GM12878 (cell line): ENCODE results near the gene TCF7L1. TPM values are rescaled to one million over a fixed set of nuclear protein-coding genes. Genes with fewer than 3 reads are reported as not detected.

Experiments
- ATAC-seq: fragments of 200-7000 bp; cut with Tn5 transposase; 3 replicates; pipeline ENCODE4 v1.9.1; 2020; ENCODE audit warnings: mild to moderate bottlenecking, moderate library complexity
- BruUV-seq: library from RNA; stranded (reverse); fragments of 400-500 nt; replicated peaks from 2 replicates; lab custom pipeline; 2021; lab: Mats Ljungman, UMichigan
- CTCF ChIA-PET: fragments of 300-600 bp; sonication (Branson Sonifier 250); formaldehyde crosslinking; extraction: SDS; loops from one replicate; lab custom pipeline; 2021; ENCODE audit warnings: inconsistent platforms; lab: Yijun Ruan, JAX
- POLR2A ChIA-PET: fragments of 350-600 bp; formaldehyde crosslinking; extraction: SDS; loops from one replicate; lab custom pipeline; 2021; ENCODE audit warnings: inconsistent platforms; lab: Charles Lee
- RAD21 ChIA-PET: fragments of 300-600 bp; sonication (Branson Sonifier 250); formaldehyde crosslinking; loops from one replicate; lab custom pipeline; 2023; ENCODE audit warnings: antibody characterized with exemption; ENCODE audit not compliant: unreplicated experiment; lab: Charles Lee
- SMC1A ChIA-PET: fragments of 300-600 bp; sonication (Branson Sonifier 250); formaldehyde crosslinking; loops from one replicate; lab custom pipeline; 2023; ENCODE audit not compliant: unreplicated experiment, uncharacterized antibody; lab: Charles Lee
- DNase-seq: peaks from one replicate; pipeline ENCODE4 v3.0.0-alpha.2; 2011; ENCODE audit warnings: low read depth, low spot score
- FAIRE-seq: peaks from 3 replicates; lab custom pipeline; 2011; peaks lifted over from hg19 to GRCh38; lab: Jason Lieb, UNC
- H2AFZ ChIP-seq: 2 replicates; pipeline ENCODE4 v1.6.0; 2011; ENCODE audit warnings: low read depth, low read length, control low read depth; ENCODE audit not compliant: control insufficient read depth
- H3K27ac ChIP-seq: 2 replicates; pipeline ENCODE4 v1.5.1; 2011; ENCODE audit warnings: control low read depth; ENCODE audit not compliant: control insufficient read depth, insufficient read depth
- H3K27me3 ChIP-seq, 2 experiments: replicated peaks in 1 of 2; 2 replicates each; pipeline versions ENCODE4 v1.6.0 to v1.6.1; 2011; ENCODE audit warnings: low read length in 1 of 2; ENCODE audit not compliant: control insufficient read depth in 2 of 2, insufficient read depth in 2 of 2
- H3K36me3 ChIP-seq, 2 experiments: 2 replicates each; pipeline ENCODE4 v1.5.1; 2011; ENCODE audit warnings: low read length in 1 of 2; ENCODE audit not compliant: control insufficient read depth in 2 of 2, insufficient read depth in 2 of 2
- H3K4me1 ChIP-seq: 2 replicates; pipeline ENCODE4 v1.6.1; 2011; ENCODE audit warnings: mild to moderate bottlenecking, low read length, moderate library complexity, mixed read lengths; ENCODE audit not compliant: control insufficient read depth, insufficient read depth
- H3K4me2 ChIP-seq: 2 replicates; pipeline ENCODE4 v1.6.0; 2011; ENCODE audit warnings: control low read depth; ENCODE audit not compliant: control insufficient read depth, insufficient read depth
- H3K4me3 ChIP-seq: fragments of 200-600 bp; sonication (generic); 2 replicates; pipeline ENCODE4 v1.5.1; 2016
- H3K79me2 ChIP-seq: 2 replicates; pipeline ENCODE4 v1.6.0; 2011; ENCODE audit warnings: low read length; ENCODE audit not compliant: control insufficient read depth, insufficient read depth
- H3K9ac ChIP-seq: 2 replicates; pipeline ENCODE4 v1.8.0; 2011; ENCODE audit warnings: low read length, control low read depth, mixed read lengths; ENCODE audit not compliant: control insufficient read depth, insufficient read depth
- H3K9me3 ChIP-seq: replicated peaks from 3 replicates; pipeline ENCODE4 v1.5.1; 2011; ENCODE audit warnings: mild to moderate bottlenecking, low read length; ENCODE audit not compliant: control insufficient read depth, insufficient read depth
- H4K20me1 ChIP-seq: 2 replicates; pipeline ENCODE4 v1.6.0; 2011; ENCODE audit not compliant: control insufficient read depth, insufficient read depth
- CHD4 ChIP-seq: fragments of 200-600 bp; sonication (generic); IDR thresholded peaks from 2 replicates; pipeline ENCODE4 v1.6.1; 2016; ENCODE audit warnings: mild to moderate bottlenecking
- IKZF2 ChIP-seq, 2 experiments: fragments of 450-650 bp; IDR thresholded peaks; 2 replicates each; pipeline ENCODE4 v1.6.1; 2017; ENCODE audit warnings: mild to moderate bottlenecking in 2 of 2, moderate library complexity in 2 of 2
- LARP7 ChIP-seq: fragments of 450-650 bp; IDR thresholded peaks from 2 replicates; pipeline ENCODE4 v1.6.1; 2017; ENCODE audit warnings: mild to moderate bottlenecking
- NBN ChIP-seq: fragments of 450-650 bp; IDR thresholded peaks from 2 replicates; pipeline ENCODE4 v1.6.1; 2016
- NFYA ChIP-seq: IDR thresholded peaks from 2 replicates; pipeline ENCODE4 v1.6.1; 2011; ENCODE audit warnings: low read depth, mild to moderate bottlenecking, low read length, improper control_type of control experiment, borderline replicate concordance
- WGBS: methylation state at CpG from one replicate; pipeline ENCODE4 v1.1.6; 2016; ENCODE audit warnings: low lambda C conversion rate; ENCODE audit not compliant: insufficient replicate concordance, insufficient coverage; ENCODE audit errors: missing lambda C conversion rate; 5-methylcytosine and 5-hydroxymethylcytosine counted together
- in situ Hi-C: fragments of 300-500 bp; cut with MboI; formaldehyde crosslinking; loops from 9 replicates; pipeline ENCODE4 v1.14.3; 2018; ENCODE audit warnings: mixed read lengths
- intact Hi-C: fragments of 100-400 bp; cut with micrococcal nuclease; formaldehyde crosslinking; loops from one replicate; pipeline ENCODE4 v1.14.2; 2022; ENCODE audit not compliant: unreplicated experiment
- polyA plus RNA-seq, 11 experiments: library from polyadenylated mRNA; depleted of rRNA in 4 of 11; unstranded in 6 of 11; stranded (reverse) in 5 of 11; fragments of >200 nt; fragmentation: Nextera tagmentation in 4 of 11; fragmentation: Illumina TruSeq in 1 of 11; extraction: Ambion mirVana in 4 of 11; extraction: Trizol in 1 of 11; gene quantifications; 1 replicate in 1 of 11; 2 replicates in 10 of 11; pipeline versions ENCODE4 v1.2.1 to v1.2.3, GENCODE V29; 2011 to 2016; ENCODE audit warnings: inconsistent platforms in 2 of 11, missing spikeins in 2 of 11, low read depth in 1 of 11
- total RNA-seq, 4 experiments: library from RNA; depleted of rRNA in 3 of 4; stranded (reverse); fragments of >200 nt in 3 of 4; fragmentation: Illumina TruSeq in 1 of 4; extraction: Trizol in 1 of 4; gene quantifications; 2 replicates each; pipeline versions ENCODE4 v1.2.1 to v1.2.3, GENCODE V29; 2013 to 2021
- TF ChIP-seq, protein P1 (sequence below): IDR thresholded peaks from 2 replicates; pipeline ENCODE4 v1.6.1; 2012; ENCODE audit warnings: mild to moderate bottlenecking, low read depth, low read length
- TF ChIP-seq, protein P2 (sequence below): IDR thresholded peaks from 2 replicates; pipeline ENCODE4 v1.6.1; 2011; ENCODE audit warnings: borderline replicate concordance, low read depth, mild to moderate bottlenecking, moderate library complexity, low read length; ENCODE audit not compliant: insufficient read depth, poor library complexity, severe bottlenecking
- TF ChIP-seq, protein P3 (sequence below): fragments of 450-650 bp; IDR thresholded peaks from 2 replicates; pipeline ENCODE4 v1.6.1; 2016; ENCODE audit warnings: mild to moderate bottlenecking

TCF7L1 gene
- total and polyA plus RNA-seq, 10 of the 15 experiments (the other 5 are each of a cell fraction or from before 2014, with no cell fraction given): 0.03 to 0.11 (median 0.10) TPM; not detected in 7

DNA sequence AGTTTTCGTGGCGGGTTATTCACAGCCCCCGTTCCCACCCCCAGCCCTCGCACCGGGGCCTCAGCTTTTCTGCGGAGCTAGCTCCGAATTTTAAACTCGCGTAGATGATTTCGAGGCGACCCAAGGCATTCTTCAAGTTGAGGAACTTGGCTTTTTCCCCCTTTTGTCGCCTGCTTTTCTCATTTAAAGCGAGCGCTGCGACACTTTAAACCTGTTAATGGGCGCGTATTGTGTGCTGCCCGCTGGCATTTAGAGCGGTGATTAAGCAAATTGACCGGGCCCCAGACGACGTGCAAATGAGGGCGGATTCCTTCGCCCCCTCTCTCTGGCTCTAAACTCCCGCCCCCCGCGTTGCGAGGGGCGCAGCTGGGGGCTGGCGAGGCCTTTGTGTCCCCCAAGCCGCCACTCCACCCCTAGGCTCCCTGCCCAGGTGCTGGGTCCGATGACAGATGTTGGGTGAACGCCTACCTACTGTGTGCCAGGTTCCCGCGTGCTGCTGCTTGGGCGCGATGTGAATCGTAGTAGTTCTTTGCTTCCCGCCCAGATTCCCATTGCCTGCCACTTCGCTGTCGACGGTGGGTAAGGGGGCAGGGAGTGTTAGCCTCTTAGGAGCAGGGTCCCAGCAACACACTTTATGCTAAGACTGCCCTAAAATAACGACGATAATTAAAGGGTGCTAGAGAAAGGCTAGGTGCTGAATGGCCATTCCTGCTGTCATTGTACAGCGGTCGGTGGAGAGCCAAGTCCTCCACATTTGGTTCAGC lies 1.9 kb downstream of the TCF7L1 start (continued):
- TF ChIP-seq, protein P1, sequence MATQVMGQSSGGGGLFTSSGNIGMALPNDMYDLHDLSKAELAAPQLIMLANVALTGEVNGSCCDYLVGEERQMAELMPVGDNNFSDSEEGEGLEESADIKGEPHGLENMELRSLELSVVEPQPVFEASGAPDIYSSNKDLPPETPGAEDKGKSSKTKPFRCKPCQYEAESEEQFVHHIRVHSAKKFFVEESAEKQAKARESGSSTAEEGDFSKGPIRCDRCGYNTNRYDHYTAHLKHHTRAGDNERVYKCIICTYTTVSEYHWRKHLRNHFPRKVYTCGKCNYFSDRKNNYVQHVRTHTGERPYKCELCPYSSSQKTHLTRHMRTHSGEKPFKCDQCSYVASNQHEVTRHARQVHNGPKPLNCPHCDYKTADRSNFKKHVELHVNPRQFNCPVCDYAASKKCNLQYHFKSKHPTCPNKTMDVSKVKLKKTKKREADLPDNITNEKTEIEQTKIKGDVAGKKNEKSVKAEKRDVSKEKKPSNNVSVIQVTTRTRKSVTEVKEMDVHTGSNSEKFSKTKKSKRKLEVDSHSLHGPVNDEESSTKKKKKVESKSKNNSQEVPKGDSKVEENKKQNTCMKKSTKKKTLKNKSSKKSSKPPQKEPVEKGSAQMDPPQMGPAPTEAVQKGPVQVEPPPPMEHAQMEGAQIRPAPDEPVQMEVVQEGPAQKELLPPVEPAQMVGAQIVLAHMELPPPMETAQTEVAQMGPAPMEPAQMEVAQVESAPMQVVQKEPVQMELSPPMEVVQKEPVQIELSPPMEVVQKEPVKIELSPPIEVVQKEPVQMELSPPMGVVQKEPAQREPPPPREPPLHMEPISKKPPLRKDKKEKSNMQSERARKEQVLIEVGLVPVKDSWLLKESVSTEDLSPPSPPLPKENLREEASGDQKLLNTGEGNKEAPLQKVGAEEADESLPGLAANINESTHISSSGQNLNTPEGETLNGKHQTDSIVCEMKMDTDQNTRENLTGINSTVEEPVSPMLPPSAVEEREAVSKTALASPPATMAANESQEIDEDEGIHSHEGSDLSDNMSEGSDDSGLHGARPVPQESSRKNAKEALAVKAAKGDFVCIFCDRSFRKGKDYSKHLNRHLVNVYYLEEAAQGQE: no peak
- TF ChIP-seq NFYA: no peak

DNA sequence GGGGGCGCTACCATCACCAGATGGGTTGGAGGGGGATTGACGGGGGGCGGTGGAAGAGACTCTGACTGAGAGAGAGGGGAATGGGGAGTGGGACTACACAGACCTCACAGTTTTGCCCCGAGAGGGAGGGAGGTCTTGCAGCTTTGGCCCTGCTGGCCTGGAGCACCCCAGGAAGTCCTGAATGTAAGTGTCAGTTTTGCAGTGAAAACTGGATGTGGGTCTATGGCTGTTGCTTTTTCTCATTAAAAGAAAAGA lies 2.4 kb downstream of the TCF7L1 start:
- H3K27ac ChIP-seq: no peak overlapping the region
- no peak for FAIRE-seq
- H3K36me3 ChIP-seq: no peaks in the 10 kb centered on the region
- H3K4me2 ChIP-seq: no peak overlapping the region
- H3K4me3 ChIP-seq: no peak overlapping the region
- peaks cover 8 to 14% of the 10 kb centered on the region in 2 experiments for H3K27me3 ChIP-seq
- no peaks in the 10 kb centered on the region for H3K4me1 ChIP-seq
- H2AFZ ChIP-seq: no peak overlapping the region
- no peaks in the 10 kb centered on the region for H3K79me2 ChIP-seq
- H3K9ac ChIP-seq: no peak overlapping the region
- no TSS peak for BruUV-seq
- ATAC-seq: no peak
- intact Hi-C loops (no loop called here), in situ Hi-C loops (no loop called here)
- DNase-seq: no peak
- RAD21 ChIA-PET: interaction anchor here (0.7 kb wide), 1 partner anchor 148 kb away, joined by 3 read pairs; no protein-coding TSS in a partner anchor
- 81% methylated on average over 4 of the region's 4 CpGs for WGBS
- SMC1A ChIA-PET: no interaction called here
- CTCF ChIA-PET: interaction anchor here (0.9 kb wide), 1 partner anchor 10 kb away, joined by 3 read pairs; no protein-coding TSS in a partner anchor
- no peaks in the 10 kb centered on the region for H4K20me1 ChIP-seq
- POLR2A ChIA-PET: no interaction called here
- TF ChIP-seq CHD4 (no peak), NBN (no peak), LARP7 (no peak), IKZF2 (IDR thresholded peaks at IDR 0.05) (no peak)
- TF ChIP-seq, protein P2, sequence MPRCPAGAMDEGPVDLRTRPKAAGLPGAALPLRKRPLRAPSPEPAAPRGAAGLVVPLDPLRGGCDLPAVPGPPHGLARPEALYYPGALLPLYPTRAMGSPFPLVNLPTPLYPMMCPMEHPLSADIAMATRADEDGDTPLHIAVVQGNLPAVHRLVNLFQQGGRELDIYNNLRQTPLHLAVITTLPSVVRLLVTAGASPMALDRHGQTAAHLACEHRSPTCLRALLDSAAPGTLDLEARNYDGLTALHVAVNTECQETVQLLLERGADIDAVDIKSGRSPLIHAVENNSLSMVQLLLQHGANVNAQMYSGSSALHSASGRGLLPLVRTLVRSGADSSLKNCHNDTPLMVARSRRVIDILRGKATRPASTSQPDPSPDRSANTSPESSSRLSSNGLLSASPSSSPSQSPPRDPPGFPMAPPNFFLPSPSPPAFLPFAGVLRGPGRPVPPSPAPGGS: no peak
- TF ChIP-seq, protein P3, sequence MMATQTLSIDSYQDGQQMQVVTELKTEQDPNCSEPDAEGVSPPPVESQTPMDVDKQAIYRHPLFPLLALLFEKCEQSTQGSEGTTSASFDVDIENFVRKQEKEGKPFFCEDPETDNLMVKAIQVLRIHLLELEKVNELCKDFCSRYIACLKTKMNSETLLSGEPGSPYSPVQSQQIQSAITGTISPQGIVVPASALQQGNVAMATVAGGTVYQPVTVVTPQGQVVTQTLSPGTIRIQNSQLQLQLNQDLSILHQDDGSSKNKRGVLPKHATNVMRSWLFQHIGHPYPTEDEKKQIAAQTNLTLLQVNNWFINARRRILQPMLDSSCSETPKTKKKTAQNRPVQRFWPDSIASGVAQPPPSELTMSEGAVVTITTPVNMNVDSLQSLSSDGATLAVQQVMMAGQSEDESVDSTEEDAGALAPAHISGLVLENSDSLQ: no peak
- H3K9me3 ChIP-seq: no peaks in the 10 kb centered on the region
